Tongue (tissue), 2 donors: ENCODE data around the gene COG3. TPM values are rescaled to one million over a fixed set of nuclear protein-coding genes. Genes with fewer than 3 reads are reported as not detected.

Experiments used
- DNase-seq: peaks from one replicate; pipeline ENCODE4 v3.0.0-alpha.2; 2015
- total RNA-seq: library from RNA; depleted of rRNA; stranded (reverse); fragments of >200 nt; gene quantifications from one replicate; pipeline ENCODE4 v1.2.3, GENCODE V29; 2014

Gene COG3
- total RNA-seq, 1 donor from 2014 or later = 37.5 TPM

DNA sequence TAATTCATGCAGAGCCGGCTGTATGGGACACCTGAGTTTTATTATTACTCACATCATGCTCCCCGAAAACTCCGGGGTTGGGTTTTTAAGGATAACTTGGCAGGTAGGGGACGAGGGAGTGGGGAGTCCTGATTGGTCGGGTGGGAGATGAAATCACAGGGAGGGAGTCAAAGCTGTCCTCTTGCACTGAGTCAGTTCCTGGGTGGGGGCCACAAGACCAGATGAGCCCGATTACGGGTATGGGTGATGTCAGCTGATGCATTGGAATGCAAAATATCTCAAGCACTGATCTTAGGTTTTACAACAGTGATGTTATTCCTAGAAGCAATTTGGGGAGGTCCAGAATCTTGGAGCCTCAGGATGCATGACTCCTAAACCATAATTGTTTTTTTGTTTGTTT is 18.6 kb upstream of the COG3 start:
- no peak for DNase-seq

- DNase-seq = no peak
These were observed 17.6 kb upstream of the COG3 start for GRCh38 chr13:45447050-45447661.

- DNase-seq = no peak
These were observed 15.7 kb upstream of the COG3 start for GRCh38 chr13:45448965-45449559.

GRCh38 chr13:45451282-45451681 is 13.5 kb upstream of the COG3 start:
- DNase-seq = no peak

- no peak for DNase-seq
These were observed 10.5 kb upstream of the COG3 start for GRCh38 chr13:45454204-45454603.

GRCh38 chr13:45456196-45456972 is 8.4 kb upstream of the COG3 start:
- no peak for DNase-seq

DNA sequence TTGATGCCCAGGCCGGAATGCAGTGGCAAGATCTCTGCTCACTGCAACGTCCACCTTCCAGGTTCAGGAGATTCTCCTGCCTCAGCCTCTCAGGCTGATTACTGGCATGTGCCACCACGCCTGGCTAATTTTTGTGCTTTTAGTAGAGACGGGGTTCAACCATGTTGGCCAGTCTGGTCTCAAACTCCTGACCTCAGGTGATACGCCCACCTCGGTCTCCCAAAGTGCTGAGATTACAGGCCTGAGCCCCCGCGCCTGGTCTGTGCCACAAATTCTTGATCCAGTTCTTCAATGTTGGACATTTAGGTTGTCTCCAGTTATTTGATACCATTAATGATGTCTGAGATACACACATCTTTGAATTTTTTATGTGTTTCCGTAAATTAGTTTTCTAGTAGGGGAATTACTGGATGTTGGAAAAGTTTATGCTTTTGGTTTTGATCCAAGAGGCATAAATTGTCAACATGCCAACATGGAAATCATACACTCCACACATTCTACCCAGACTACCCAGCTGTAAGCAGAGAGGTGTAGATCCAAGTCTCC is 525 bp upstream of the COG3 start:
- DNase-seq = no peak

DNA sequence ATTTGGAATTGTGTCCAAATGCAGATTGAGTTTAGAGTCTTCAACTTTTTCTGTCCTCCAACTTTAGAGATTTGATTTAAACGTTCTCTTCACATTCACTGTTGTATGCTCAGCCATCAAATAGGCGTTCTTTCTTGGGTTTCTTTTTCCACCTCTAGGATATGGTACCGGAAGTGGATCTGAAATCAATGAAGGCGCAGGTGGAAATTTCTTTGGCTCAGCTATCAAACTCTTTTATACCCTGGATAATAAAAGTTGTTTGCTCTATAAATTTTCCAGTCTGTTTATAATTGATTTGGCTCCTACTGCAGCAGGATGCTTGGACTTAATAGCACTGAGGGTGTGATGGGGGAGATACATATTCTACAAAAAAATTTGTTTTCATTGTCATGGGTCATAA is 1.6 kb downstream of the COG3 start:
- no peak for DNase-seq

GRCh38 chr13:45468635-45469034 is 3.9 kb downstream of the COG3 start:
- no peak for DNase-seq

- no peak for DNase-seq
These were observed 7.5 kb downstream of the COG3 start for GRCh38 chr13:45472171-45472705.

DNA sequence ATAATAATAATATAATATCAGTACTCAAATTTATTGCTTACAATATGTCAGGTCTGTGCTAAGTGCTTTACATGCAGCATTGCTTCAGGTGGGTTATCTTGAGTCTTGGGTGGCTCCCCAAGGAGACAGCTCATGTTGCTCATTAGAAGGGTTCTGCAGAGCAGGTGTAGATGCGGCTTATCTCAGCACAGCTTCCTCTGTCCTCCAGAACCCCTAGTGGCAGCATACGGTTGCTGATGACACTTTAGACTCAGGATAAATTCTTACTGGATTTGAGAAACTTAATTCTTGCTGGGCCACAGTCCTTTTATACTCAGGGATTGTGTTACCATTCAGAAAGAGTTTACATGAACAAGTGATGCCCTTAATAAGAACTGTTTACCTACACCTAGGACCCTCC is 8.9 kb downstream of the COG3 start:
- DNase-seq = no peak

DNA sequence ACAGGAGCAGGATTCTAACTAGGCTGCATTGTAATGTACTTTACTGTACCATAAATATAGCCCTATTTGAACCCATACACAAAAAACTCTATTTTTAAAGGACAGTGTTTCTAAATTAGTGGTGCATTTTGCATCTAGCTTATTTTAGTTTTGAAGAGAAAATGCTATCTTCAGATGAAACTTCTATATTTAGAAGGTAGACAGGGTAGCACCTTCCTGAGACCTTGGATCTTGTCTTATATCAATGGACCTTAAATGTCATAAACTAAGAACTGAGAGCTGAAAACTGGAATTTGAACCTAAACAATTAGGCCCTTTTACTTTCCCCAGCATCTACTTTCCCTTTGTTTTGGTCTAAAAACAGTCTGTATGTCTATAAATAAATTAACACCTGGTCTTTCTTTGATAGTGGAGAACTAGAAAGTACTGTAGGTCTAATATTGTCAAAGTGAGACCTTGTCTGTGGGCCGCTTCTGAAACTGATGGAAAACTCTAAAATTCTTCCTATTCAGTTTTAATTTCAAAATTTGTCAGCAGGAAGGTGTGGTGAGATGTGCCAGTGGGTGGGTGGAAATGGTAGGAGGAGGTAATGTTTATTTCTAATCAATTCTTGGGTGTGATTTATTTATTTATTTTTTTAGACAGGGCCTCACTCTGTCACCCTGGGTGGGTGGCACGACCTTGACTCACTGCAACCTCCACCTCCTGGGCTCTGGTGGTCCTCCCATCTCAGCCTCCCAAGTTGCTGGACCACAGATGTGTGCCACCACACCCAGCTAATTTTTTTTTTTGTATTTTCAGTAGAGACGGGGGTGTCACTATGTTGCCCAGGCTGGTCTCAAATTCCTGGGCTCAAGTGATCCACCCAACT is 10.1 kb downstream of the COG3 start:
- DNase-seq = no peak

GRCh38 chr13:45479661-45480060 is 14.9 kb downstream of the COG3 start:
- no peak for DNase-seq

DNA sequence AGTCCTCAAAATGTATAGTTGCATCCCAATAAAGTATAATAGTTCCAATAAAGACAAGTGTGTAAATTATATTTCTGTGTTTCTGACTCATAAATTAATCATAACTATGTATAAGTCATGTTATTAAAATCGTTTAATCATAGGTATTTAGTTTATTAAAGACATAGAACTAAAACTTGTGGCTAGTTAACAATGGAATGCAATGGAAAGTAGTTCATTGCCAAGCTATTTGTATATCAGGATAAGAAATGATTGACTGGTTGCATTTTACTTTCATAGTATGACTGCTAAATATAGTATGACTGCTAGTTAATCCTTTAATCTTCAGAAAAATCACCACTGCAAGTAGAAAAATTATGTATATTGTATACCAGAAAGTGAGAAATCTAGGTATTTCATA is 16.9 kb downstream of the COG3 start:
- DNase-seq = no peak

DNA sequence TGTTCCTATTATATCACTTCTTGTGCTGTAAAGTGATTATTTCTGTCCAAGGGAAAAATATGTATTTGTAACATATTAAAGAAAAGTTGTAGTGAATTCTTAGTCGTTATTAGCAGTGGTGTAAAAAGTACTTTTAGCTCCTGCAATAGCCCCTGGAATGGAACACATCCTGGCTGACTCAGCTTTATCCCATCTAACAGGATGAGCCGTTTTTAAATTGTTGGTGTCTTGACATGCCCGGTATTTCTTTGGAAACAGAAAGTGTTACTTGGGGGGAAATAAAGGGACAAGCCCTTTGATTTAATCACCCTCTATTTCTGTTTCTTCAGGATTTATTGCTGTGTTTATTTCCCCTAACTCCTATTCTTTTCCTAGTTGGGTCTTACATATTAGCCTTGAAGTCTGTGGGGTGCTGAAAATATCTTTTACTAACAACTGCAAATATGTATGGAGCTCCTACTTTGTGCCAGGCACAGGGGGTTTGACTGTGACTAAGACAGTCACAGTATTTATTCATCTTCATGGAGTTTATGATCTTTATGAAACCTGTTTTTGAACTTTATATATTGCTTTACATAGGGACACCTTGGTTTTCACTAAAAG is 17.9 kb downstream of the COG3 start:
- peak; percentile 26 for DNase-seq

DNA sequence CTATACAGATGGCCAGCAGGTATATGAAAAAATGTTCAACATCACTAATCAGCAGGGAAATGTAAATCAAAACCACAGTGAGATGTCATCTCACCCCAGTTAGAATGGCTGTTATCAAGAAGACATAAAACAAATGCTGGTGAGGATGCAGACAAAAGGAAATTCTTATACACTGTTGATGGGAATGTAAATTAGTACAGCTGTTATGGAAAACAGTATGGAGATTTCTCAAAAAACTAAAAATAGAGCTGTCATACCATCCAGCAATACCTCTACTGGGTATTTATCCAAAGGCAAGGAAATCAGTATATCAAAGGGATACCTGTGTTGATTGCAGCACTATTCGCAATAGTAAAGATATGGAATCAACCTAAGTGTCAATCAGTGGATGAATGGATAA is 22.9 kb downstream of the COG3 start:
- no peak for DNase-seq

DNA sequence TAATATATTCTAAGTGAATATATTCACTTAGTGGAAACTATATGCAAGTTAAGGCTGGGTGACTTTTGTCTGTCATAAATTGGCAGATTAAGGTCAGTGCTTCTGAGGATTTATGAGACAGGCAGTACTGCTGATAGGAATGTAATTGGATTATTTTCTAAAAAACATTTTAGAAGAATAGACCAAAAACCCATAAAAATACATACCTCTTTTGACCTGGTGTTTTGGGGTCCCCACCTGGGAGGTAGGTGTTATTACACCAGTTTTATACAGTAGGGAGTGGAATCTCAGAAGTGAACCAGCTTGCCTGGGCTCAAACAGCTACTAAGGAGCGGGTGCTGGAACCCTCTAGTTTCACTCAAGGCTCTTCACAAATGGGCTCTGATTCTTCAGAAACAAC is 25.3 kb downstream of the COG3 start:
- DNase-seq = peak; percentile 12

GRCh38 chr13:45492538-45492937 is 27.8 kb downstream of the COG3 start:
- DNase-seq = no peak

DNA sequence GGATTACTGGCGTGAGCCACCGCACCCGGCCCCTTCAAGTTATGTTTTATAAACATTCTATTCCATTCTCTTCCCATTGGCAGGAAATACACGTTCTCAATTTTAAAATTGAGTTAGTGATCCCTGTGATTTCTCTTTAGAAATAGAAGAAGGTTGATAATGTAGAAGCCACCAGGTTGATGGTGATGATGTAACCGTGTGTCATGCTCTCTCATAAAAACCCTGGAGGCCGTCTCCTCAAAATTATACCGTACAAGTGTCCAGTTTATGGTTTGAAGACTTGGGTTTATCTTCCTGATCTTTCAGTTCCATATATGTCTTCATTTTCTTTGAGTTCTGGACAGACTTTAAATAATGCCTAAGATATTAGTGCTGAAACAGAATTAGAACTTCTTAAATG is 32.2 kb downstream of the COG3 start:
- DNase-seq = no peak

DNA sequence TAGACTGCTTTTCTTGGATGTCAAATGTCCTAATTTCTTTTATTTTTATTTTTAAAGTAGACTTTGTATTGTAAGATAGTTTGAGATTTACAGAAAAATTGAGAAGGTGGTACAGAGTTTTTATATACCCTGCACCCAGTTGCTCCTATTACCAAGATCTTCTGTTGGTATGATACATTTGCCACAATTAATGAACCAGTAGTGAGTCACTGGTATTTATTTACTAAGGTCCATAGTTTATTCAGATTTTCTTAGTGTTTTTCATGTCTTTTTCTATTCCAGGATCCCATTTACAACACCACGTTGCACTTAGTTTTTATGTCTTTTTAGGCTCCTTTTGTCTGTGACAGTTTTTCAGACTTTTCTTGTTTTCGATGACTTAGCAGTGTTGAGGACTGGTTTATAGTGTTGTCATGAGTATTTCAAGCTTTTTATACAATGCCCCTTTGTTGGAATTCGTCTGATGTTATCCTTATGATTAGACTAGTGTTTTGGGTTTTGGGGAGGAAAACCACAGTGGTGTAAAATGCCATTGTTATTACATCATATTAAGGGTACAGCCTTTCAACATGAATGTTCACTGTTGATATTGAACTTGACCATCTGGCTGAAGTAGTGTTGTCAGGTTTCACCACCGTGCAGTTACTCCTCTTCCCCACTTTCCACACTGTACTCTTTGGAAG is 35.9 kb downstream of the COG3 start:
- no peak for DNase-seq

GRCh38 chr13:45501175-45501526 is 36.4 kb downstream of the COG3 start:
- DNase-seq = no peak
